HG03045 (cell line): ENCODE measurements around the gene RNF220.
"Not testable (repeated sequence)": the region's sequence is repeated elsewhere in the genome, so short reads cannot be mapped to it uniquely, and the experiment has no call there.

Experiments
- ATAC-seq: cut with Tn5 transposase; IDR thresholded peaks from one replicate; pipeline ENCODE4 v1.9.1; 2021; ENCODE audit warnings: mild to moderate bottlenecking, moderate library complexity; ENCODE audit not compliant: unreplicated experiment

Gene RNF220

GRCh38 chr1:44695671-44696070, 290.6 kb downstream of the RNF220 start:
- ATAC-seq, result no peak

GRCh38 chr1:44696101-44696500, 291.0 kb downstream of the RNF220 start:
- ATAC-seq, result no peak

GRCh38 chr1:44696789-44697345, 291.8 kb downstream of the RNF220 start:
- no peak for ATAC-seq

- no peak for ATAC-seq
Measured at GRCh38 chr1:44698138-44698537, 293.1 kb downstream of the RNF220 start.

GRCh38 chr1:44699375-44699774, 294.3 kb downstream of the RNF220 start:
- not testable (repeated sequence) for ATAC-seq

GRCh38 chr1:44700573-44700972, 295.5 kb downstream of the RNF220 start:
- no peak for ATAC-seq

- no peak for ATAC-seq
Measured at GRCh38 chr1:44701141-44701573, 296.1 kb downstream of the RNF220 start.
